DMS53 treated with DMSO at 0.1 percent for 48 hours (cell line): Measurements from ENCODE around the gene NPTX1.
"Not testable (repeated sequence)": the region's sequence is repeated elsewhere in the genome, so short reads cannot be mapped to it uniquely, and the experiment has no call there.

ENCODE experiments used
- DNase-seq: peaks from one replicate; lab custom pipeline; 2025; ENCODE audit not compliant: unreplicated experiment; lab: John Stamatoyannopoulos, UW

Gene NPTX1, protein sequence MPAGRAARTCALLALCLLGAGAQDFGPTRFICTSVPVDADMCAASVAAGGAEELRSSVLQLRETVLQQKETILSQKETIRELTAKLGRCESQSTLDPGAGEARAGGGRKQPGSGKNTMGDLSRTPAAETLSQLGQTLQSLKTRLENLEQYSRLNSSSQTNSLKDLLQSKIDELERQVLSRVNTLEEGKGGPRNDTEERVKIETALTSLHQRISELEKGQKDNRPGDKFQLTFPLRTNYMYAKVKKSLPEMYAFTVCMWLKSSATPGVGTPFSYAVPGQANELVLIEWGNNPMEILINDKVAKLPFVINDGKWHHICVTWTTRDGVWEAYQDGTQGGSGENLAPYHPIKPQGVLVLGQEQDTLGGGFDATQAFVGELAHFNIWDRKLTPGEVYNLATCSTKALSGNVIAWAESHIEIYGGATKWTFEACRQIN

DNA sequence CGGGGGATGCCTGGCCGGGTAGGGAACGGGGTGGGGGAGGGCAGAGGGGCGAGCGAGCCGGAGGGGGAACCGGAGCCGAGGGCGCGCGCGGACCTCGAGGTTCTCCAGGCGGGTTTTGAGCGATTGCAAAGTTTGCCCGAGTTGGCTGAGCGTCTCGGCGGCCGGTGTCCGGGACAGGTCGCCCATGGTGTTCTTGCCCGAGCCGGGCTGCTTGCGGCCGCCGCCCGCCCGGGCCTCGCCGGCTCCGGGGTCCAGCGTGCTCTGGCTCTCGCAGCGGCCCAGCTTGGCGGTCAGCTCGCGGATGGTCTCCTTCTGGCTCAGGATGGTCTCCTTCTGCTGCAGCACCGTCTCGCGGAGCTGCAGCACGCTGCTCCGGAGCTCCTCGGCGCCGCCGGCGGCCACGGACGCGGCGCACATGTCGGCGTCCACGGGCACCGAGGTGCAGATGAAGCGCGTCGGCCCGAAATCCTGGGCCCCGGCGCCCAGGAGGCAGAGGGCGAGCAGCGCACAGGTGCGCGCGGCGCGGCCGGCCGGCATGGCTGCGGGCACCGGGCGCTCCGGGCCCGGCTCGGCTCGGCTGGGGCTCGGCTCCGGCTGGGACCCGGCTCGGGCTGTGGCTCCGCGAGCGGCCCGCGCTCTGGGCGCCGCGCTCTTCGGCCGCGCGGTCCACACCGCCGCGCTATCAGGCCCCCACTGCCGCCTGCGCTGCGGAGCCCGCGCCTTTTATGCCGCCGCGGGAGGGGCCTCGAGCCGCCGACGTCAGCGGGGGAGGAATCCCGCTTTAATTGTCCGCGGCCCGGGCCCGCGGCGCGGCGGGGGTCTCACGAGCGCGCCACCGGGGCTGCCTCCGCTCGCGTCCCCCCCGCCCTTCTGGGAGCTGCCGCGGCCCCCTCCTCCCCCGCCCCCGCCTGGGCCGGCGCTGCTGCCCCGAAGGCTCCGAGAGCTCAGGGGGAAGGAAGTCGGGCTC lies at the start of gene NPTX1:
Gene NPTX1 (minus strand): TSS at position 698 of the 967 bp plus-strand sequence. CDS start 161 bp downstream, at position 537.
- DNase-seq: no peak

DNA sequence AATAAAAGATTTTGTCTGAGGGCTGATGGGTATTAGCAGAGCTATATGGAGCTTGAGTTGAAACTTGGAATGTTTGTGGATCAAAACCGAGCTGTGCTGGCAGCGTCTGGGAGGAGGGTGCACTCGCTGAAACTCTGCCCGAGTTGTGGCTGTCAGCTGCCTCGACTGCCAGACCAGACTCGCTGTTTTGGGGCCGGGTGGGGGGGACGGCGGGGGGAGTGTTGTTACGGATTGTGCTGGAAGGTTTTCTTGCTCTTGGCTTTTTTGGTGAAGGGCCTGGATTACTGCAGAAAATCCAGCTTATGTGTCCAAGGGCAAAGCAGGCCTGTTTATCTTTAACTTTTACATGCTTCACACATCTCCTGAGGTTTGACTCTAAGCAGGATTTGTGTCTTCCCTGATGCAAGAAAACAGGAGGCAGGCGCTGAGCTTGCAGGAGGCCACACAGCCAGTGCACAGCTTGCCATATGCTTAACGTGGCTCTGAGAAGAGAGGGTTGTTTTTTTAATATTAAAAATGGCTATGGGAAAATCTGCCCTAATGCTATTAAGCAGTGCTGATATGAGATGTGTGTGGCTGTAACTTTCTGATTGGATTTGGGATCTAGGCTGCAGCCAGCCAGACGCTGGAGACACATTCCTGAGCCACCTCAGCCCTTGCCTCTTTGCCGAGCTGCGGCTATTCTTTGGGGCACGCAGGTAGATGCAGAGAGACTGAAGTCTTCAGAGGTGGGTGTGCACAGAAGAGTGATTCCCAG lies 47.7 kb upstream of the NPTX1 start:
- DNase-seq: no peak

DNA sequence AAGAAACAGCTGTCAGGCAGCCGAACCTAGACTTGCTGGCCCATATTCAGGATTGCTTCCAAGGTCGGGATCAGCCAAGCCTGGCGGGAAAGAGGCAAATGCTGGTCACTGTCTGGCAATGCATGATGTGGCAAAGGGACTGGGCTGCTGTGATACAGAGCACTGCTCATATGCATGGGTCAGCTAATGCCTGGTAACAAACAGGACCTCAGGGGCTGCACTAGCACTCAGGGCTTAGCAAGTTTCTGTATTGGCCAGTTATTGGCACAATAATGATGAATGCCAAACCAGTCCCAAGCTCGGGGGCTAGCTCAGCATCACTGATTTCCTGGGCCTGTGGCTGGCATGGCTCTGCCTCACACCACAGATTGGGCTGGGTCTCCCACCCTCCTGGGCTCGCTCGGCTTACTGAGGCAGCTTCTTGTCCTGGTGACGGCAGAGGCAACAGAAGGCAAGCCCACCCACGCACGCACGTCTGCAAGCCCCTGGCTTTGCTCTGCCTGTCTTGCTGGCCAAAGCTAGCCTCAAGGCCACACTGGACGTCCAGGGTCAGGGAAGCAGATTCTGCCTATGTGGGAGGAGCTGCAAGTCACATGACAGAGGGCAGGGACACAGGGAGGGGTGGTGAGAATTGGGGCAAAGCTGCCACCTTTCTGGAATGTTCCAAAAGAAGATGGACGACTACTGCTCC lies 46.8 kb upstream of the NPTX1 start:
- no peak for DNase-seq

DNA sequence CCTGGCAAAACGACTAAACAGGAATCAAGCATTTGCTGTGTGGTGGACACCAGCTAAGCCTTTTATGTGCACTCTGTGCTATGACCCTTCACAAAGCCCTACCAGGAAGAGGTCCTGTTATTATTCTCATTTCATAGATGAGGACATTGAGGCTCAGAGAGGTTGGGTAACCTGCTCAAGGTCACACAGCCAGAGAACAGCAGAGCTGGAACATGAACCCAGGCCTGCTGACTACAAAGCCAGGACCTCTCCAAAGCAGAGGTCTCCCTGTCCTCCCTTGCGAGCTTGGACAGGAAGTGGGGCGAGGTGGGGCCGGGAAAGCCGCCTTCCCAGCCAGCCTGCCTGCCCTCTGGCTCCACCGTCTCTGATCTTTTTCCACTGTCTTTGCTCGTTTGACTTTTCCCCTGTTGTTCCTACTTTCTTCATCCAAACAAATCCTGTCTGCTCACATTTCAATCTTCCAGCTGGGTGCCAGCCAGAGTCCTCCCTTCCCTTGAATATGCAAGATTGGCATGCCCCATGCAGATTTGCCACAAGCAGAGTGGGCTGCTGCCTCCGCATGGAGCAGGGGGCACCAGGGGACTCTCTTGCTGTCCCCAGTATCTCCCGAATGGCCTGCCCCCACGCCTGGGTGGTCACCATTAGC lies 44.5 kb upstream of the NPTX1 start:
- DNase-seq: no peak

DNA sequence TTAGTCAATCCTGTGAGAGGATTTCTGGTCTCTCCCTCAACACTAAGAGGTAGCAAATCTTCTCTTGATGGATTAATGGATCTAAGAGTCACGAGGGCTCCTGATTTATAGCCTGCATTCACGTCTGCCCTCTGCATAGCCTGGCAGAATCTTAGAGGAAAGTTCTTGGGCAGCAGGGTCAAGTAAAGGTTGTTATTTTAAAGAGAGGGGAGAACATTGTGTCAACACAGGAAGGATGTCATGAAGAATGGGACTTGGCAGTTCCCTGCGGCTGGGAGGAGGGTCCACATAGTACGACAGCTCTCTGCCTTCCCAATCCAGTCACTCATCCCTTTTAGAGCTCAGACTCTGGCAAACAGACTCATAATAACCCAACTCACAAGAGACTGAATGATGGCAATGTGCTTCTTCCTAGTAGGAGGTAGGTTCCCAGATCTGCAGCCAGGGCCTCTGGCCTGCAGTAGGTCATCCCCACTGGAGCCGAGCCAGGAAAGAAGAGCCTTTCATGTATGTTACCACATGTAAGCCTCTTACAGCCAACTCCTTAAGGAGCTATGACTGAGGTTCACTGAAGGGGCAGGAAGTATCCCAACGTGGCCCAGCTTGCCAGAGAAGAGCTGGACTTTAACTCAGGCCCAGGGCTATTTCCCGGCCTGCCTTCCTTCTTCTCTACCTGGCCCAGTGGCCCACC lies 42.8 kb upstream of the NPTX1 start:
- DNase-seq: no peak

DNA sequence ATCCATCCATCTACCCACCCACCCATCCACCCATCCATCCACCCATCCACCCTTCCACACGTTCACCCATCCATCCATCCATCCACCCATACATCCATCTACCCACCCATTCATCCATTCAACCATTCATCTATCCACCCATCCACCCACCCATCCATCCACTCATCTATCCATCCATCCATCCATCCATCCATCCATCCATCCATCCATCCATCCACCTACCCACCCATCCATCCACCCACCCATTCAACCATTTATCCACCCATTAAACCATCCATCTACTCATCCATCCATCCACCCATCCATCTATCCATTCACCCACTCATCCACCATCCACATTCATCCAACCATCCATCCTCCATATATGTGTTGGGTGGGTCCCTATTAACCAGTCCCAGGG lies 42.0 kb upstream of the NPTX1 start:
- DNase-seq: no peak

DNA sequence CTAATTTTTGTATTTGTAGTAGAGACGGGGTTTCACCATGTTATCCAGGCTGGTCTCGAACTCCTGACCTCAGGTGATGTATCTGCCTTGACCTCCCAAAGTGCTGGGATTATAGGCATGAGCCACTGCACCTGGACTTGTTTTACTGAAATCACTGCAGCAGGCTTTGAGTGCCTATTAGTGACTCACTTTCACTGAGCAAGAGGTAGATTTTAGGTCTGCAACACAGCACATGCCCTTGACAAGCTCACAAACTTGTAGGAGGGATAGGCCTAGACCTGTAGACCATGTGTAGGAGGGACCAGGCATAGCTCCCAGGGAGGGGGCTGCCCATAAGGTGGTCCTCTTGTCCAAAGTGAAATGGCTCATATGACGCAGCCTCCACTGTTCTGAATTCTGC lies 41.2 kb upstream of the NPTX1 start:
- no peak for DNase-seq

DNA sequence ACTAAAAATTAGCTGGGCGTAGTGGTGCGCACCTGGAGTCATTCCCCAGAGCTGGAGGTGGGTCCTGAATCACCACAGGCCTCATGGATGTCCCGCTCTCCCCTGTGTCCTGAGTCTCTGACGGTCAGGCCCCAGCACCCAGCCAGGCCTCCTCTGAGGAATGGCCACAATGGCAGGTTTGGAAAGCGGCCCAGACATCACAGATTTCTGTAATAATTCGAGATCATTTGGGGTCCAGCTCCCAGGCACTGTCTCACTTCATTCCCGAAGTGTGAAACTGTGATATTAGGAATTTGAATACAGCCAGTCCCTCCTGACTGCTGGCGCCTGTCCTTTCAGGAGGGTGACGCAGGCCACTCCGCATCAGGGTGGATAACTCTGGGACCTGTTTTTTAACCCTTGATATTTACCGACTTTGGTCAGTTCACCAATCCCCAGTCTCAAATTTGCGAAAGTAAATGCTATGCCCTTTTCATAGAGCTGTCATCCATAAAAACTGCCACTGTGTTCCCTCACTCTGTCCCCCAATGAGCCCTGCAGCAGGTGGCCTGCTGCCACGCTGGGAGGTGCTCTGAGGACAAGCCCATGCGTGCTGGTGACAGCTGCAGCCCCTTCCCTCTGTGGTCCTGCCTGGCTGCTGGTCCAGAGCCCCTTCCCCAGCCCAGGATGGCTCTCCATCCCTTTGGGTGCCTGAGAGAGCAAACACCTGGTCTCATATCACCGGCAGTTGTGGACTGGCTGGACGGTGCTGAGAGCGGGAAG lies 39.9 kb upstream of the NPTX1 start:
- no peak for DNase-seq

DNA sequence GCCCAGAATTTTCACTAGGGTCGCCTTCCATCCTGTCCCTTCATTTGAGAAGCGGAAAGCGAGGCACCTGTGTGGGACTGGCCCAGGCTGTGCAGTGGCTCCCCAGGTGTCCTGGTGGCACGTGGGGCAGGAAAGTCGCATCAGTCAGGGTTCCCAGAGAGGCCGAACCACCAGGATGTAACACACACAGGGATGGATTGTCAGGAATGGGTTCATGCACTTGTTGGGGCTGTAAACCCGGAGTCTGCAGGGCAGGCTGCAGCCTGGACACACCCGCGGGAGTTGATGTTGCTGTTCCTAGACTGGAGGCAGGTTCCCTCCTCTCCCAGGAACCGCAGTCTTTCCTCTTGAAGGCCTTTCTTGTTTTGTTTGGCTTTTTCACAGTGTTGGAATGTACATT lies 37.5 kb upstream of the NPTX1 start:
- DNase-seq: no peak

DNA sequence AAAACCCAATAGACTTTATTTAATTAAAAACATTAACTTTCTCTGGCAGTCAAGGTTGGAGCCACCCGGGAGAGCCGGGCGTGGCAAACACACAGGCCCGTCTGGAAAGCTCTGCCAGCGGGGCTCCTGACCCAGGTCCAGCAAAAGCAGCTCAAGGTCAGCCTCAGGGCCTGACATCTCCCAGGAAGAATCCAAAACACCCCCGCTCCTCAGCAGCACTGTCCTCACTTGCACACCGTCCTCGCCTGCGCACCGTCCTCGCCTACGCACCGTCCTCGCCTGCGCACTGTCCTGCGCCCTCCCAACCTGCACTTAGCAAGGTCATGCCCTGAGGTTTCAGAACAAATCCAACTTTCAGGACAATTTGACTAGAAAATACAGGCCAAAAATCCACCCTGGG lies 36.8 kb upstream of the NPTX1 start:
- no peak for DNase-seq

DNA sequence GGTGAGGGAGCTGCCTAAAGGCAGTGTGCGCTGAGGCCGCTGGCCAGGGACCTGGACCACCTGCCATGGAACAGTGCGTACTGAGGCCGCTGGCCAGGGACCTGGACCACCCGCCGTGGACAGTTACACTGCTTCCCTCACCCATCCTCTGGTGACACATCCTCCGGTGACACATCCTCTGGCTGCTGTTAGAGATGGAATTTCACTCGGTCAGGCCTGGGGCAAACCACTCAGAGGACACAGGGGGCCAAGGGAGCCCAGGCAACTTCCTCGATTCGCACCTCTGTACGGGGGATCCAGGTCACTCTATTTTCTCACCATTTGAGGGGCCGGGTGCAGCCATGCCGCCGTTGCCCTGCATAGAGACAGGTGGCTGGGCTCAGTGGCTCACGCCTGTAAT lies 35.8 kb upstream of the NPTX1 start:
- no peak for DNase-seq

DNA sequence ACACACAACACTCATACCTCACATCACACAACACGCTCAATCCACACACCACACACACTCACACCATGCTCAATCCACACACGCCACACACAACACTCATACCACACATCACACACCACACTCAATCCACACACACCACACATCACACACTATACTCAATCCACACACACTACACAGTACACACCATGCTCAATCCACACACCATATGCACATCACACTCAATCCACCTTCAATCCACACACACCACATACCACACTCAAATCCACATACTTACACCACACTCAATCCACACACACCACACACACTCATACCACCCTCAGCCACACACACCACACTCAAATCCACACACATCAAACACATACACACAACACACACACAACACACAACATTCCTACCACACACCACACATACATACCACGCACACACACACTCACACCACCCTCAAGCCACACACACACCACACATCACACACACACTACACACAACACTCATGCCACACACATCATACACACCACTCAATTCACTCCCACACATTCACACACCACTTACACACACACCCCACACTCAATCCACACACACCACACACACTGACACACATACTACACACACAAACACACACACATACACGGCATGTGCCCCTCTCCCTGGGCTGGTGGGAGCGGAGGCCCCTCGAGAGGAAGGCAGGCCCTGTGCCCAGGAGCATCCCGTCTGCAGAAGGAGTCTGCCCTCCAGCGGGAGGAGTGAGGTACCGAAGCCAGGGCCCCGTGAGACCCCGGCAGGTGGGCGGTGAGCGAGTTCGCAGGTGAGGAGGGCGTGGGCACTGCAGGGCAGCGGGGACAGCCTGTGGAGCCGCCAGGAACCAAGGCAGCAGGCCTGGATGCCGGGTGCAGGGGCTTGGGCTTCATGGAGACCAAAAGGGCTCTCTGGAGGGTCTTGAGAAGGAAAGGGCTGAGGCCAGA lies 35.1 kb upstream of the NPTX1 start:
- DNase-seq: no peak

DNA sequence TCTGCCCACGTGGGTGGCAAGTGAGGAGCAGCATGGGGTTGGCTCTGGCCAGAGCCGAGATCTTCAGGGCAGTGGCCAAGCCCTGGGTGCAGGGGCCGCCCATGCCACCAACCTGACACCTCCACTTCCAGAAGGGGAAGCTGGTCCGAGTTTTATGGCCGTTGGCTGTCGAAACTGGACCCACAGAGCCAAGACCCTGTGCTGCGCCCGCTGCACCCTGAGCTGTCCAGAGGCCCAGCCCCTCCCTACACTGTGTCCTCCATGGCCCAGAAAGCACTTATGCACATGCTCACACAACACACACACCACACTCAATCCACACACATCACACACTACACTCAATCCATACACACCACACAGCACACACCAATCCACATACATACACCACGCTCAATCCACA lies 34.4 kb upstream of the NPTX1 start:
- DNase-seq: no peak

DNA sequence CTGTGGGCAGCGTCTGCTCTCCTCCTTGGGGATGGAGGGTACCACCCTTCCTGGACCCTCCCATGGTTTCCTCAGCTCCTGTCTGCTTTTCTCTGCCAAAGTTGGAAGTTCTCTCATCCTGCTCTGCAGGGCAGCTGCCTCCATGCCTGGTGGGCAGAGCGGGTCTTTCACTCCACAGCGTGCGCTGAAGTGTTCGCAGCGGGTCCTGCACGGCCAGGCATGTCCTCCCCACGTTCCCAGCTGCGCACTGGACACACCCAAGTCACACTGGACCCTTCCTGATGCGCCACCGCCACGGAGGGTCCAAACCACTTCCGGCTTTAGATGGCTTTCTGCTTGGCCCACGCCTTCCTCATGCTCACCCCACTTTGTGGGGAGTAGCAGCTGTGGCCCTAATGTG lies 33.7 kb upstream of the NPTX1 start:
- DNase-seq: no peak

DNA sequence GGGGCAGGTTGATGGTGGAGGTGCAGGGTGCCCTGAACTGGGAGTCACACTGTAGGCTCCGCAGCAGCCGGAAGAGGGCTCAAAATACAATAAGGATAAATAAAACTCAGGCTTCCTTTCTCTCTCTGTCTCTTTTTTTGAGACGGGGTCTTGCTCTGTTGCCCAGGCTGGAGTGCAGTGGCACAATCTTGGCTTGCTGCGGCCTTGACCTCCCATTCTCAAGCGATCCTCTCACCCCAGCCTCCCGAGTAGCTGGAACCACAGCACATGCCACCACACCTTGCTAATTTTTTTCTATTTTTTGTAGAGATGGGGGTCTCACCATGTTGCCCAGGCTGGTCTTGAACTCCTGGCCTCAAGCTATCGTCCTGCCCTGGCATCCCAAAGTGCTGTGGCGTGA lies 32.9 kb upstream of the NPTX1 start:
- DNase-seq: no peak

DNA sequence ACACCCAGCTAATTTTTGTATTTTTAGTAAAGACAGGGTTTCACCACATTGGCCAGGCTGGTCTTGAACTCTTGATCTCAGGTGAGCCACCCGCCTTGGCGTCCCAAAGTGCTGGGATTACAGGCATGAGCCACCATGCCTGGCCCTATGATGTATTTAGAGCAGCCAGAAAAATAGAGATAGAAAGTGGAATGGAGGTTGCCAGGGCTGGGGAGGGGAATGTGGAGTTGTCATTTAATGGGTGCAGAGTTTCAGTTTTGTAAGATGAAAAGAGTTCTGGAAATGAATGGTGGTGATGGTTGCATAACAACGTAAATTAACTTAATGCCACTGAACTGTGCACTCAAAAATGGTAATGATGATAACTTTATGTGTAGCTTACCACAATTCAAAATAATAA lies 31.6 kb upstream of the NPTX1 start:
- no peak for DNase-seq

DNA sequence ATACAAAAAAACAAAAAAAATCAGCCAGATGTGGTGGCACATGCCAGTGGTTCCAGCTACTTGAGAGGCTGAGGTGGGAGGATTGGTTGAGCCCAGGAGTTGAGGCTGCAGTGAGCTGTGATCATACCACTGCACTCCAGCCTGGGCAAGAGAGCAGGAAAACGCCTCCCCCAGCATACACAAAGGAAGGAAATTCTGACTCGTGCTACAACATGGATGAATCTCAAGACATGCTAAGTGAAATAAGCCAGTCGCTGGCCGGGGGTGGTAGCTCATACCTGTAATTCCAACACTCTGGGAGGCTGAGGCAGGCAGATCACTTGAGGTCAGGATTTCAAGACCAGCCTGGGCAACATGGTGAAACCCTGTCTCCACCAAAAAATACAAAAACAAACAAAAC lies 30.8 kb upstream of the NPTX1 start:
- DNase-seq: not testable (repeated sequence)
